Measurements from ENCODE around the gene ZNF581. TPM values are rescaled to one million over a fixed set of nuclear protein-coding genes. Genes with fewer than 3 reads are reported as not detected.

ZNF581 gene
- total RNA-seq, 2 donors from 2014 or later: 8.0 to 12.0 TPM

GRCh38 chr19:55606471-55606787 is 37.0 kb upstream of the ZNF581 start:
- intact Hi-C loops (cut with DNase I): loop anchor here (5.0 kb wide), 1 partner anchor 89 kb away; no protein-coding TSS in a partner anchor
- DNase-seq (ENCODE audit: low spot score): no peak

DNA sequence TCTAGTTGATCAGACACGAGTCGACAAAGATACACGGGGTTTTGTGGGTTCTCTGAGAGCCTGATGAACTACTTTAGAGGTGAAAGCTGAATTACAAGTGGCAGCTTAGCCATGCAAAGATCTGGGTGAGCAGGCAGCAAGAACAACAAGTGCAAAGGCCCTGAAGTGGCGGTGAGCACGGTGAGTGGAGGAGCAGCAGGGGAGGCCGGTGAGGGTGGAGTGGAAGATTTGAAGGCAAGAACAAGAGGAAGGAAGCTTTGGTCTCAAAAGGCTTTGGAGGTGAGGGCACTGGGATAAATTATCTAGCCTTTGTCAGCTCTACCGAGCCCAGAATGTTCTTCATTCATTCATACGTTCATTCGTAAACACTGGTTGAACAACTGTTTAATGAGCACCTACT is 36.6 kb upstream of the ZNF581 start:
- intact Hi-C loops (cut with DNase I): loop anchor here (5.0 kb wide), 1 partner anchor 90 kb away; no protein-coding TSS in a partner anchor

DNA sequence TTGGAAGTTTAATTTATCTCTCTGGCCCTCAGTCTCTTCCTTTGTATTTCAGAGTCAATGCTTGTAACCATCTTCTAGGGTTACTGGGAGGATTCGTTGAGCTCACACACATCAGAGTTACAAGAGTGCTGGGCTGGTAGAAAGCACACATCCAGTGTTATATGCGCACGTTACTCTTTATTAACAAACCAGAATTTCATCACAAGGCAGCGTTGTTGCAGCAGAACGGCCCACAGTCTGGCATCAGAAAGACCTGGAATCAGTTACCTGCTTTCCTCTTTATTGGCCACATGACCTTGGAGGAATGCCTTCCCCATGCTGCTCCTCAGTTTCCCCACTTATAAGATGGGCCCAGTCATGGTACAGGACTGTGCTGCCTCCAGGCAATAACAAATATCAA is 34.1 kb upstream of the ZNF581 start:
- no peak for DNase-seq (ENCODE audit: low spot score)
- intact Hi-C loops (cut with DNase I): loop anchor here (5.0 kb wide), 1 partner anchor 92 kb away; no protein-coding TSS in a partner anchor

More for the DNA sequence above, 36.6 kb upstream of the ZNF581 start:
- DNase-seq (ENCODE audit: low spot score): no peak

- no peak for DNase-seq (ENCODE audit: low spot score)
These were observed 32.0 kb upstream of the ZNF581 start for GRCh38 chr19:55611300-55611982.

GRCh38 chr19:55611983-55612645 is 31.3 kb upstream of the ZNF581 start:
- intact Hi-C loops (cut with DNase I): no loop called here
- no peak for DNase-seq (ENCODE audit: low spot score)

More at GRCh38 chr19:55611300-55611982, 32.0 kb upstream of the ZNF581 start:
- intact Hi-C loops (cut with DNase I): no loop called here

GRCh38 chr19:55613396-55613795 is 30.1 kb upstream of the ZNF581 start:
- DNase-seq (ENCODE audit: low spot score): no peak
- intact Hi-C loops (cut with DNase I): no loop called here

DNA sequence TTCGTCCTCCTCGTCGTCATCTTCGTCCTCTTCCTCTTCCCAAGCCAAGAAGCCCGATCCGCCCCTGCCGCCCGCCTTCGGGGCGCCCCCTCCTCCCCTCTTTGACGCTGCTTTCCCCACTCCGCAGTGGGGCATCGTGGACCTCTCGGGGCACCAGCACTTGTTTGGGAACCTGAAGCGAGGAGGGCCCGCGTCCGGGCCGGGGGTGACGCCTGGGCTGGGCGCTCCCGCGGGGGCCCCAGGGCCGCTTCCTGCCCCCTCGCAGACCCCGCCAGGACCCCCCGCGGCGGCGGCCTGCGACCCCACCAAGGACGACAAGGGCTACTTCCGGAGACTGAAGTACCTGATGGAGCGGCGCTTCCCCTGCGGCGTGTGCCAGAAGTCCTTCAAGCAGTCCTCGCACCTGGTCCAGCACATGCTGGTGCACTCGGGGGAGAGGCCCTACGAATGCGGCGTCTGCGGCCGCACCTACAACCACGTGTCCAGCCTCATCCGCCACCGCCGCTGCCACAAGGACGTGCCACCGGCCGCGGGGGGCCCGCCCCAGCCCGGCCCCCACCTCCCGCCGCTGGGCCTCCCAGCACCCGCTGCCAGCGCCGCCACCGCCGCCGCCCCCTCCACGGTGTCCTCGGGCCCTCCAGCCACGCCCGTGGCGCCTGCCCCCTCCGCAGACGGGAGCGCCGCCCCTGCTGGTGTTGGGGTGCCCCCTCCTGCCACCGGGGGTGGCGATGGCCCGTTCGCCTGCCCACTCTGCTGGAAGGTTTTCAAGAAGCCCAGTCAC is 29.3 kb upstream of the ZNF581 start:
- DNase-seq (ENCODE audit: low spot score): no peak
- intact Hi-C loops (cut with DNase I): no loop called here

DNA sequence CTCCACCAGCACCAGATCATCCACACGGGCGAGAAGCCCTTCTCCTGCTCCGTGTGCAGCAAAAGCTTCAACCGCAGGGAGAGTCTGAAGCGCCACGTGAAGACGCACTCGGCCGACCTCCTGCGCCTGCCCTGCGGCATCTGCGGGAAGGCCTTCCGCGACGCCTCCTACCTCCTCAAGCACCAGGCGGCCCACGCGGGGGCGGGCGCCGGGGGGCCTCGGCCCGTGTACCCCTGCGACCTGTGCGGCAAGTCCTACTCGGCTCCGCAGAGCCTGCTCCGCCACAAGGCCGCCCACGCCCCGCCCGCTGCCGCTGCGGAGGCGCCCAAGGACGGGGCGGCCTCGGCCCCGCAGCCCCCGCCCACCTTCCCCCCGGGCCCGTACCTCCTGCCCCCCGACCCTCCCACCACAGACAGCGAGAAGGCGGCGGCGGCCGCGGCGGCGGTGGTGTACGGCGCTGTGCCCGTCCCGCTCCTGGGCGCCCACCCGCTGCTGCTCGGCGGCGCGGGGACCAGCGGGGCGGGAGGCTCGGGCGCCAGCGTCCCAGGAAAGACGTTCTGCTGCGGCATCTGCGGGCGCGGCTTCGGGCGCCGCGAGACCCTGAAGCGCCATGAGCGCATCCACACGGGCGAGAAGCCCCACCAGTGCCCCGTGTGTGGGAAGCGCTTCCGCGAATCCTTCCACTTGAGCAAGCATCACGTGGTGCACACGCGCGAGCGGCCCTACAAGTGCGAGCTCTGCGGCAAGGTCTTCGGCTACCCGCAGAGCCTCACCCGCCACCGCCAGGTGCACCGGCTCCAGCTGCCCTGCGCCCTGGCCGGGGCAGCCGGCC is 28.5 kb upstream of the ZNF581 start:
- intact Hi-C loops (cut with DNase I): no loop called here
- DNase-seq (ENCODE audit: low spot score): no peak

- intact Hi-C loops (cut with DNase I): no loop called here
- DNase-seq (ENCODE audit: low spot score): no peak
These were observed 27.7 kb upstream of the ZNF581 start for GRCh38 chr19:55615543-55616394.

- intact Hi-C loops (cut with DNase I): no loop called here
These were observed 27.0 kb upstream of the ZNF581 start for GRCh38 chr19:55616395-55616875.

GRCh38 chr19:55617426-55617825 is 26.0 kb upstream of the ZNF581 start:
- no peak for DNase-seq (ENCODE audit: low spot score)
- intact Hi-C loops (cut with DNase I): no loop called here

More at GRCh38 chr19:55616395-55616875, 27.0 kb upstream of the ZNF581 start:
- DNase-seq (ENCODE audit: low spot score): no peak

DNA sequence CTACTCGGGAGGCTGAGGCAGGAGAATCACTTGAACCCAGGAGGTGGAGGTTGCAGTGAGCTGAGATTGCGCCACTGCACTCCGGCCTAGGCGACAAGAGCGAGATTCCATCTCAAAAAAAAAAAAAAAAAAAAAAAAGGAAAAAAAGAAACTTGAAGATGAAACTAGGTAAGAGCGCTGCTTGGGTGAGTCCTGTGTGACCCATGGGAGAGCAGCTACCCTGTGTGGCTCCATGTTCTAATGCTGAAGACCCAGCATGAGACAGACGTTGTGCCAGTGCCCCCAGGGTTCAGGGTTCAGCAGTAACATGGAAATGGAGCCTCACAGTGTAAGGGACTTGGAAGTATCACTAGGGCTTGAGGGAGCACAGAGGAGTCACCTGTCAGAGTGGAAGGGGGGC is 25.0 kb upstream of the ZNF581 start:
- intact Hi-C loops (cut with DNase I): no loop called here

GRCh38 chr19:55619286-55619685 is 24.2 kb upstream of the ZNF581 start:
- intact Hi-C loops (cut with DNase I): no loop called here
- no peak for DNase-seq (ENCODE audit: low spot score)

More for the DNA sequence above, 25.0 kb upstream of the ZNF581 start:
- DNase-seq (ENCODE audit: low spot score): no peak

GRCh38 chr19:55620410-55621204 is 22.8 kb upstream of the ZNF581 start:
- no peak for DNase-seq (ENCODE audit: low spot score)
- intact Hi-C loops (cut with DNase I): no loop called here

DNA sequence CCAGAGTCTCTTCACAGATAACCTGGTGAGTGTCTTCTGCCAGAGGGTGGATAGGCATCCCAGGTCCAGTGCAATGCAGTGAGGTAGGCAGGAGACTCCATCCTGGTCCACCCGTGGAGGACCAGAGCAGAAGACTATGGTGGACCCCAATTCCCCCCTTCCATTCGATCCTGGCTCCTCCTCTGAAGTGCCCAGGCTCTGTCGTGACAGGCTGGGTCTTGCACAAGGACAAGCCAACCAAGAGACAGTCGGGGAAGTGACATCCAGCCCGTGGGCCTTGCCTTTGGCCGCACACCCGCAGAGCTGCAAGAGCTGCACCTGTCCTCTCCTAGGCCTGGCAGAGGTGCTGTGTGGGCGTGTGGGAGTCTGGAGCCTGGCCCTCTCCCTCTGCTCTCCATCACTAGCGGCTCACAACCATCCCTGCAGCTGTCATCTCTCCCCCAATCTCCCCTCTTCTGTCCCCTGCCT is 22.2 kb upstream of the ZNF581 start:
- intact Hi-C loops (cut with DNase I): no loop called here
- DNase-seq (ENCODE audit: low spot score): no peak

GRCh38 chr19:55621673-55622231 is 21.7 kb upstream of the ZNF581 start:
- intact Hi-C loops (cut with DNase I): no loop called here

More at GRCh38 chr19:55621673-55622231, 21.7 kb upstream of the ZNF581 start:
- DNase-seq (ENCODE audit: low spot score): no peak
